Stimulated activated CD8-positive, alpha-beta memory T cell treated with anti-CD3 and anti-CD28 coated beads, Interleukin-15, amount 100 ng/mL, for 24 hours (primary cell): ENCODE results near the gene PSMD8.
"Not testable (repeated sequence)": the region's sequence is repeated elsewhere in the genome, so short reads cannot be mapped to it uniquely, and the experiment has no call there.

Experiments used
- DNase-seq: peaks from one replicate; pipeline ENCODE4 v3.0.0-alpha.2; 2020; ENCODE audit warnings: low read depth

The PSMD8 gene

GRCh38 chr19:38362076-38362945 lies 12.1 kb upstream of the PSMD8 start:
- peak; percentile 56 for DNase-seq

- DNase-seq = not testable (repeated sequence)
Observed at GRCh38 chr19:38362946-38363688, 11.3 kb upstream of the PSMD8 start.

DNA sequence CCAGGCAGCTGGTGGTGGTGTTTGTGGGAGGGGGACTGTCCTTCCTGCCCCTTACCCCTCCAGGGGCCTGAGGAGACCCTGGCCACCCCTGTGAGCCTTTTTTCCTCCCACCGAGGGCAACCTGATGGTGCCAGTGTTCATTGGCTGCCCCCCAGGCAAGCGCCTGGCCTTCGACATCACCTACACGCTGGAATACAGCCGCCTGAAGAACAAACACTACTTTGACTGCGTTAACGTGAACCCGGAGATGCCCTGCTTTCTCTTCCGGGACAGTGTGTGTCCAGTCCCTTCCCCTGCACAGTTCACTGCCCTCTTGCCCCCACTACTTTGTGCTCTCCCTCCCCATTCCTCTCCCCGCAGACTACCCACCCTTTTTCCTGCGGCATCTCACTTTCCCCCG lies 7.3 kb upstream of the PSMD8 start:
- DNase-seq = no peak

- no peak for DNase-seq
Observed at GRCh38 chr19:38369584-38369983, 4.8 kb upstream of the PSMD8 start.

- DNase-seq = no peak
Observed at GRCh38 chr19:38370299-38370698, 4.1 kb upstream of the PSMD8 start.

GRCh38 chr19:38371081-38371480 lies 3.3 kb upstream of the PSMD8 start:
- DNase-seq = no peak

DNA sequence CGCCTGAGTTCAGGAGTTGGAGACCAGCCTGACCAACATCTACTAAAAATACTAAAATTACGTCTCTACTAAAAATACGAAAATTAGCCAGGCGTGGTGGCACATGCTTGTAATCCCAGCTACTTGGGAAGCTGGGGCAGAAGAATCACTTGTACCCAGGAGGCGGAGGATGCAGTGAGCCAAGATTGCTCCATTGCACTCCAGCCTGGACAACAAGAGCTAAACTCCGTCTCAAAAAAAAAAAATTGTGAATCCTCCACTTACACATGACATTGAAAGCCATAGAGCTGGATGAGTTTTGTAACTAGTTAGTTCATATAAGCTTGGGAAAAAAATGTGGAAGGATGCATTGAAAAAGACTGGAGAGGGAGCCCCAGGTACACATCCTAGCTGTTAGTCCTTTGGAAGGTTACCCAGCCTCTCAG lies 452 bp upstream of the PSMD8 start:
- no peak for DNase-seq

- no peak for DNase-seq
Observed at GRCh38 chr19:38375098-38375493, 725 bp downstream of the PSMD8 start.

DNA sequence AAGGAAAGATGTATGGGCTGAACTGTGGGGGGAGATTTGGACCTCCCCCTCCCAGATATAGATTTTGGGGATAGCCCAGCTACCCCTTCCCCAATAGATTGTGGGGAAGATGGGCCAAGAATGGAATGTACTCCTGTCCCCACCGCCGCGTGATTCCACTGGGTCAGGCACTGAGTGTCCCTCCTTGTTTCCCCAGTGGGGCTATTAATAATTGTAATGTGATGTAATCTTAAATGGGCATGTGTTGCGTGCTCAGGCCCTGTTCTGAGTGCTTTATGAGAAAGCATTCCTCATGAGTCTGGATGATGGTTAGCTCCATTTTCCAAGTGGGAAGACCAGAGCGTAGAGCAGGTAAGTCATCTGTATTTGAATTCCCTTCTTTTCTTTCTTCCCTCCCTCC lies 1.4 kb downstream of the PSMD8 start:
- no peak for DNase-seq

DNA sequence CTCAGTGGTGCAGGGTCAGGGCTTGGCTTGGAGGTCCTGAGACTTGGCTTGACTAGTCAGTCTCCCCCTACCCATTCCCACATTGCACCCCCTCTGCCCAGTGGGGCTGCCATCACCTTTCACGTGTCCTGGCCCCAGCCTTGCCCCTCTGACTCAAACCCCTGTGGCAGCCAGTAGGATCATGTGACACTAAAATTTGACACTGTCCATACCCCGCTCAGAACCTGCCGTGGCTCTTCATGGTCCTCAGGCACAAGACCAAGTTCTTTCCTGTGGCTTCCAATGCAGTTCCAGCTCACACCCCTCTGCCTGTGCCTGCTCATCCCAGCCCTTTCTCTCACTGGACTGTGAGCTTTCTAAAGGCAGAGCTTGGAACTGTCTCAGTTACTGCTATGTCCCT lies 2.2 kb downstream of the PSMD8 start:
- DNase-seq = no peak

GRCh38 chr19:38377052-38377451 lies 2.7 kb downstream of the PSMD8 start:
- DNase-seq = no peak

DNA sequence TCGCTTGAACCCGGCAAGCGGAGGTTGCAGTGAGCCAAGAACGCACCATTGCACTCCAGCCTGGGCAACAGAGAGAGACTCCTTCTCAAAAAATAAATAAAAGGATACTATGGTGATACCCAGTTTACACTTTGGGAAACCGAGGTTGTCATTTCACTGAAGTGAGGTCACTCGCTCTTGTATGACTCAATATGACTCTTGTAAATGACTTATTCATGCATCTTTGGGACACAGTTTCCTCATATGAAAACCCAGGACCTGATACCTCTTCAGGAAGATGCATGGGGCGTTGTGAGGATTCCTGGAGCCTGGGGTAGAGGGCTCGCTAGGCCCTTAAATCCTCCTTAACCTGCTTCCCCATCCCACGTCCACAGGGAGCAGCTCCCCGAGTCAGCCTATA lies 4.5 kb downstream of the PSMD8 start:
- no peak for DNase-seq

GRCh38 chr19:38381138-38381537 lies 6.8 kb downstream of the PSMD8 start:
- no peak for DNase-seq

GRCh38 chr19:38383184-38383583 lies 8.8 kb downstream of the PSMD8 start:
- DNase-seq = no peak

DNA sequence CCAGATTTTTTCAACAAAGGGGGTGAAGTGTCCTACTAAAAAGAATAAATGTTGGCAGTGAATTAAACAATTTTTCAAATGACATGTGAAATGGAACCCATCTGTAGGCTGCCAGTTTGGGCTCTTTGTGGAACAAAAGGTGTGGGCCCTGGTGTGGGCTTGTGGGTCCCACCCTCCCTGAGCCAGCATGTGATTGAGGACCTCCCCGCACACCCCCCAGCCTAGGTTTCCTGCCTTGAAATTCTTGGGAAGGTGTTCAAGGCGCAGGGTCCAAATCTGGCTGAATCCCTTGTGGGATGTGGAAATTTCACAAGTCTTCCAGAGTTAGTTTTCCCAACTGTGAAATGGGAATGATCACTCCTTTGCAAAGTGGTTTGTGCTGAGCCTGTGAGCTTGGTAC lies 9.4 kb downstream of the PSMD8 start:
- no peak for DNase-seq

GRCh38 chr19:38384209-38385027 lies 10.0 kb downstream of the PSMD8 start:
- DNase-seq = no peak

DNA sequence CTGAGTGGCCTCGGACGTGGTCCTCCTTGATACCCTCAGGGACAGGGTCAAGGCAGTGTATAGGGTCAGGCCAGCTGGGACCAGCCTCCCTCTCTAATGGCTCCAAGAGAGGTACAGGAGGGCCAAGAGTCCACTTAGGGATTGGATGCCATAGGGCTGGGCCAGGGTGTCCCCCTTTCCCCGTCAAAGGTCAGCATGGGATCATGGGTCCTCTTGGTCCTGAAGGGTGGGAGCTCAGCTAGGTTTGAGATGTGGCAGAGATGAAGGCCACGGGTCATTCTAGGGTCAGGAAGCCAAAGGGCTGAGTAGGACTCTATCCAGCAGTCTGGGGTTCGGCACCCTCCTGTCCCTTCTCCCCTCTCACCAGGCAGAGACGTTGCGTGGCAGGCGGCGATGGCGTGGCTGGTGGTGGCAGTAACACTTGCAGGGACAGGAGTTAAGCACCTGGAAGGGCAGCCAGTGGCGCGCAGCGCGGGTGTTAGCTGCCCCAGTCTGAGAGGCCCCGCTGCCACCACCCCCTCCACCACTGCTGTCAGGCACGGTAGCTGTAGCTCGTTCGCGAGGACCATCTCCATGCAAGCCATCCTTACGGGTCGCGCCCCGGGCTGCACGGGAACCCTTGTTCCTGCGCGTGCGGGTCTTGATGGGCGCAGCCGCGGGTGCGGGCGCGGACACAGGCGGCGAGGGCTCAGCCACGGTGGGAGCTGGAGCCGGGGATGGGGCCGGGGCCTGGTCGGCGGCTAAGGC lies 10.9 kb downstream of the PSMD8 start:
- no peak for DNase-seq

GRCh38 chr19:38385804-38386257 lies 11.5 kb downstream of the PSMD8 start:
- no peak for DNase-seq

DNA sequence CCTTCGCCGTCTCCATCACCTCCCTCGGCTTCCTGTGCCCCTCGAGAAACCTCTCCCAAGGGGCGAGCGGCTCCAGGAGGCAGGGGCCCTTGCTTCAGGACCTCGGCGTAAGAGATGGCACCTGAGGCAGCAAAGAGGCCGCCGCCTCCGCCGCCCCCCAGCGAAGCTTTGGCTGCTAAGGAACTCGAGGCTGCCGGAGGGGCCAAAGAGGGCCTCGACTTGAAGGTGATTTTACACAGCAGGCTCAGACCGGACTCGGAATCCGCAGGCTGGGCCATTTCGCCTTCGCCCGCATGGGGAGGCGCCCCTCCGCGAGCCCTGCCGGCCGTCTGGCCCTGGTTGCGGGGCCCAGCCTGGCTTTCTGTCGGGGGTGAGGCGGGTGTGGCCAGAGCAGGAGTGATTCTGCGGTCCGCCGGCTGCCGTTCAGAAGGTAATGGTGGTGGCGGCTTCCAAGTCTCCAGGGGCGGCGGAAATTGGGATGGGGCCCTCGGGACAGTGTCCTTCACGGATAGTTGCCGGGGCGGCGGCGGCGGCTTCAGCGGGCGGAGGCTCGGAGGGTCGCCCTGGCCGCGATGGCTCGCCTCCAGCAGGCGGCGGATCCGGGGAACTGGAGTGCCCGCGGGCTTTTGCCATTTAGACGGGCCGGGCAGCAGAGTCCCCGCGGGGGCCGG lies 12.1 kb downstream of the PSMD8 start:
- no peak for DNase-seq

- no peak for DNase-seq
Observed at GRCh38 chr19:38386971-38387549, 12.7 kb downstream of the PSMD8 start.
